HG03139 (cell line): ENCODE measurements around the gene PDIA6.

ENCODE experiments used
- ATAC-seq: cut with Tn5 transposase; IDR thresholded peaks from one replicate; pipeline ENCODE4 v1.9.1; 2021; ENCODE audit not compliant: unreplicated experiment

PDIA6 gene

GRCh38 chr2:10765461-10765860, 47.1 kb downstream of the PDIA6 start:
- ATAC-seq = no peak

GRCh38 chr2:10764896-10765295, 47.7 kb downstream of the PDIA6 start:
- no peak for ATAC-seq

GRCh38 chr2:10764096-10764785, 48.3 kb downstream of the PDIA6 start:
- no peak for ATAC-seq

- ATAC-seq = no peak
Observed at GRCh38 chr2:10763461-10763800, 49.2 kb downstream of the PDIA6 start.

- ATAC-seq = no peak
Observed at GRCh38 chr2:10762651-10763460, 49.7 kb downstream of the PDIA6 start.

GRCh38 chr2:10761591-10761990, 51.0 kb downstream of the PDIA6 start:
- ATAC-seq = no peak

GRCh38 chr2:10760794-10761504, 51.6 kb downstream of the PDIA6 start:
- no peak for ATAC-seq

- no peak for ATAC-seq
Observed at GRCh38 chr2:10759151-10759714, 53.4 kb downstream of the PDIA6 start.

GRCh38 chr2:10757814-10758286, 54.7 kb downstream of the PDIA6 start:
- no peak for ATAC-seq

GRCh38 chr2:10755621-10756020, 57.0 kb downstream of the PDIA6 start:
- ATAC-seq = no peak

GRCh38 chr2:10753876-10754275, 58.7 kb downstream of the PDIA6 start:
- no peak for ATAC-seq

- ATAC-seq = no peak
Observed at GRCh38 chr2:10753156-10753555, 59.4 kb downstream of the PDIA6 start.

- ATAC-seq = no peak
Observed at GRCh38 chr2:10752236-10752635, 60.3 kb downstream of the PDIA6 start.

GRCh38 chr2:10750610-10751009, 62.0 kb downstream of the PDIA6 start:
- ATAC-seq = no peak

- no peak for ATAC-seq
Observed at GRCh38 chr2:10742666-10743065, 69.9 kb downstream of the PDIA6 start.

GRCh38 chr2:10741139-10741538, 71.4 kb downstream of the PDIA6 start:
- ATAC-seq = no peak

- ATAC-seq = no peak
Observed at GRCh38 chr2:10740226-10740625, 72.4 kb downstream of the PDIA6 start.

- ATAC-seq = no peak
Observed at GRCh38 chr2:10738192-10738591, 74.4 kb downstream of the PDIA6 start.

GRCh38 chr2:10733980-10734379, 78.6 kb downstream of the PDIA6 start:
- ATAC-seq = no peak

GRCh38 chr2:10733566-10733925, 79.0 kb downstream of the PDIA6 start:
- no peak for ATAC-seq
